ENCODE results near the gene KRTAP10-1. TPM values are rescaled to one million over a fixed set of nuclear protein-coding genes. Genes with fewer than 3 reads are reported as not detected.

Gene KRTAP10-1
- polyA plus RNA-seq, 1 donor (not counting 4 experiments of a cell fraction or from before 2014, with no cell fraction given), result not detected

GRCh38 chr21:44576025-44576420, 36.0 kb upstream of the KRTAP10-1 start:
- FAIRE-seq (no peak), DNase-seq (ENCODE audit: low read depth, low spot score) (no peak)
- no peak overlapping the region for H3K27ac ChIP-seq (ENCODE audit: control insufficient read depth, insufficient read depth, low read length)
- no peak overlapping the region for H3K4me2 ChIP-seq (ENCODE audit: control insufficient read depth, extremely low read depth, insufficient read depth, low read depth, low read length)
- no peaks in the 10 kb centered on the region for H3K4me1 ChIP-seq (ENCODE audit: control insufficient read depth, extremely low read depth, insufficient read depth, low read length)
- no peaks in the 10 kb centered on the region for H3K79me2 ChIP-seq (ENCODE audit: control insufficient read depth, insufficient read depth, low read length)
- no peaks in the 10 kb centered on the region for H3K9me1 ChIP-seq (ENCODE audit: control insufficient read depth, extremely low read depth, insufficient read depth, low read length)
- no peak overlapping the region for H3K9ac ChIP-seq (ENCODE audit: control insufficient read depth, extremely low read depth, insufficient read depth, low read length)
- dilution Hi-C loops (cut with MboI; ENCODE audit: extremely low pct_ligation_motif_present, low sequenced_read_pairs), result no loop called here
- H3K9me3 ChIP-seq (ENCODE audit: control insufficient read depth, low read depth, low read length), result peaks cover 5% of the 10 kb centered on the region
- no peaks in the 10 kb centered on the region for H3K27me3 ChIP-seq (ENCODE audit: control insufficient read depth, extremely low read depth, insufficient read depth, low read length)
- no peaks in the 10 kb centered on the region for H4K20me1 ChIP-seq (ENCODE audit: control insufficient read depth, extremely low read depth, insufficient read depth, low read length)
- no peak for TF ChIP-seq EZH2 (IDR thresholded peaks at IDR 0.05; ENCODE audit: low read length)
- TF ChIP-seq, protein P1, sequence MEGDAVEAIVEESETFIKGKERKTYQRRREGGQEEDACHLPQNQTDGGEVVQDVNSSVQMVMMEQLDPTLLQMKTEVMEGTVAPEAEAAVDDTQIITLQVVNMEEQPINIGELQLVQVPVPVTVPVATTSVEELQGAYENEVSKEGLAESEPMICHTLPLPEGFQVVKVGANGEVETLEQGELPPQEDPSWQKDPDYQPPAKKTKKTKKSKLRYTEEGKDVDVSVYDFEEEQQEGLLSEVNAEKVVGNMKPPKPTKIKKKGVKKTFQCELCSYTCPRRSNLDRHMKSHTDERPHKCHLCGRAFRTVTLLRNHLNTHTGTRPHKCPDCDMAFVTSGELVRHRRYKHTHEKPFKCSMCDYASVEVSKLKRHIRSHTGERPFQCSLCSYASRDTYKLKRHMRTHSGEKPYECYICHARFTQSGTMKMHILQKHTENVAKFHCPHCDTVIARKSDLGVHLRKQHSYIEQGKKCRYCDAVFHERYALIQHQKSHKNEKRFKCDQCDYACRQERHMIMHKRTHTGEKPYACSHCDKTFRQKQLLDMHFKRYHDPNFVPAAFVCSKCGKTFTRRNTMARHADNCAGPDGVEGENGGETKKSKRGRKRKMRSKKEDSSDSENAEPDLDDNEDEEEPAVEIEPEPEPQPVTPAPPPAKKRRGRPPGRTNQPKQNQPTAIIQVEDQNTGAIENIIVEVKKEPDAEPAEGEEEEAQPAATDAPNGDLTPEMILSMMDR (optimal IDR thresholded peaks at IDR 0.05 in 1 of 3, IDR thresholded peaks at IDR 0.05 in 1 of 3, conservative IDR thresholded peaks at IDR 0.05 in 1 of 3; ENCODE audit: extremely low read depth in 1 of 3, insufficient read depth in 2 of 3, low read length in 3 of 3), result no peak
- no peak overlapping the region for H3K4me3 ChIP-seq (ENCODE audit: control insufficient read depth in 2 of 3, extremely low read depth in 1 of 3, insufficient read depth in 2 of 3, low read depth in 1 of 3, low read length in 3 of 3)
- H2AFZ ChIP-seq (ENCODE audit: control insufficient read depth, low read length), result no peak overlapping the region
- H3K36me3 ChIP-seq (ENCODE audit: control insufficient read depth in 2 of 2, extremely low read depth in 1 of 2, insufficient read depth in 2 of 2, low read length in 2 of 2), result no peaks in the 10 kb centered on the region

- Histone ChIP-seq H3K79me2 (ENCODE audit: control insufficient read depth, insufficient read depth, low read length) (no peaks in the 10 kb centered on the region), H2AFZ (ENCODE audit: control insufficient read depth, low read length) (no peak overlapping the region), H3K4me1 (ENCODE audit: control insufficient read depth, extremely low read depth, insufficient read depth, low read length) (no peaks in the 10 kb centered on the region), H3K4me2 (ENCODE audit: control insufficient read depth, extremely low read depth, insufficient read depth, low read depth, low read length) (no peak overlapping the region), H3K27ac (ENCODE audit: control insufficient read depth, insufficient read depth, low read length) (no peak overlapping the region), H3K36me3 (ENCODE audit: control insufficient read depth in 2 of 2, extremely low read depth in 1 of 2, insufficient read depth in 2 of 2, low read length in 2 of 2) (no peaks in the 10 kb centered on the region), H3K9me3 (ENCODE audit: control insufficient read depth, low read depth, low read length) (peaks cover 3% of the 10 kb centered on the region), H4K20me1 (ENCODE audit: control insufficient read depth, extremely low read depth, insufficient read depth, low read length) (no peaks in the 10 kb centered on the region), H3K9me1 (ENCODE audit: control insufficient read depth, extremely low read depth, insufficient read depth, low read length) (no peaks in the 10 kb centered on the region), H3K27me3 (ENCODE audit: control insufficient read depth, extremely low read depth, insufficient read depth, low read length) (no peaks in the 10 kb centered on the region), H3K9ac (ENCODE audit: control insufficient read depth, extremely low read depth, insufficient read depth, low read length) (no peak overlapping the region), H3K4me3 (ENCODE audit: control insufficient read depth in 2 of 3, extremely low read depth in 1 of 3, insufficient read depth in 2 of 3, low read depth in 1 of 3, low read length in 3 of 3) (no peak overlapping the region)
- TF ChIP-seq, protein P1 (optimal IDR thresholded peaks at IDR 0.05 in 1 of 3, IDR thresholded peaks at IDR 0.05 in 1 of 3, conservative IDR thresholded peaks at IDR 0.05 in 1 of 3; ENCODE audit: extremely low read depth in 1 of 3, insufficient read depth in 2 of 3, low read length in 3 of 3), result no peak
- TF ChIP-seq EZH2 (IDR thresholded peaks at IDR 0.05; ENCODE audit: low read length), result no peak
- DNase-seq (ENCODE audit: low read depth, low spot score), result no peak
- dilution Hi-C loops (cut with MboI; ENCODE audit: extremely low pct_ligation_motif_present, low sequenced_read_pairs), result no loop called here
- no peak for FAIRE-seq
These were observed 35.5 kb upstream of the KRTAP10-1 start for GRCh38 chr21:44575307-44576024.
